GM18505 (cell line): Measurements from ENCODE around the gene NWD2.
"Not testable (repeated sequence)": the region's sequence is repeated elsewhere in the genome, so short reads cannot be mapped to it uniquely, and the experiment has no call there.

Source experiments
- ATAC-seq: cut with Tn5 transposase; IDR thresholded peaks from one replicate; pipeline ENCODE4 v1.9.1; 2021; ENCODE audit not compliant: unreplicated experiment
- POLR2A ChIP-seq: IDR thresholded peaks from 4 replicates; pipeline ENCODE4 v1.6.1; 2011; ENCODE audit warnings: borderline replicate concordance; ENCODE audit not compliant: insufficient read depth, insufficient read length; ENCODE audit errors: extremely low read depth

The NWD2 gene

GRCh38 chr4:37244583-37245390 is at the start of gene NWD2:
TSS of gene NWD2 (plus strand) at chr4:37244743. CDS start at chr4:37245068, 325 bp downstream.
- no peak for TF ChIP-seq POLR2A
- no peak for ATAC-seq

GRCh38 chr4:37197899-37198298 is 46.6 kb upstream of the NWD2 start:
- no peak for TF ChIP-seq POLR2A
- no peak for ATAC-seq

GRCh38 chr4:37204740-37205139 is 39.8 kb upstream of the NWD2 start:
- ATAC-seq, result not testable (repeated sequence)

- TF ChIP-seq POLR2A, result no peak
- no peak for ATAC-seq
These were observed 28.3 kb upstream of the NWD2 start for GRCh38 chr4:37216209-37216608.

GRCh38 chr4:37219242-37219641 is 25.3 kb upstream of the NWD2 start:
- no peak for TF ChIP-seq POLR2A
- no peak for ATAC-seq

- ATAC-seq, result no peak
- TF ChIP-seq POLR2A, result no peak
These were observed 24.6 kb upstream of the NWD2 start for GRCh38 chr4:37219990-37220389.

GRCh38 chr4:37220685-37221084 is 23.9 kb upstream of the NWD2 start:
- ATAC-seq, result no peak
- no peak for TF ChIP-seq POLR2A

GRCh38 chr4:37223732-37224131 is 20.8 kb upstream of the NWD2 start:
- TF ChIP-seq POLR2A, result no peak
- no peak for ATAC-seq

GRCh38 chr4:37224854-37225253 is 19.7 kb upstream of the NWD2 start:
- TF ChIP-seq POLR2A, result no peak
- no peak for ATAC-seq

- TF ChIP-seq POLR2A, result no peak
- no peak for ATAC-seq
These were observed 18.8 kb upstream of the NWD2 start for GRCh38 chr4:37225778-37226177.

- ATAC-seq, result no peak
These were observed 12.2 kb upstream of the NWD2 start for GRCh38 chr4:37232315-37232714.

GRCh38 chr4:37236165-37236564 is 8.4 kb upstream of the NWD2 start:
- TF ChIP-seq POLR2A, result no peak
- no peak for ATAC-seq

More at GRCh38 chr4:37232315-37232714, 12.2 kb upstream of the NWD2 start:
- TF ChIP-seq POLR2A, result no peak

GRCh38 chr4:37241647-37242046 is 2.9 kb upstream of the NWD2 start:
- ATAC-seq, result no peak
- TF ChIP-seq POLR2A, result no peak

GRCh38 chr4:37243051-37243450 is 1.5 kb upstream of the NWD2 start:
- no peak for TF ChIP-seq POLR2A
- ATAC-seq, result no peak
